ENCODE data around the gene CALD1. TPM values are rescaled to one million over a fixed set of nuclear protein-coding genes. Genes with fewer than 3 reads are reported as not detected.

Gene CALD1
- total RNA-seq, 1 experiment from 2014 or later = 107 TPM

- Histone ChIP-seq H3T11ph (ENCODE audit: low read length) (no peak overlapping the region), H3K14ac (ENCODE audit: insufficient read depth, low read length) (peak overlapping the region; percentile 10; the same call in 1 of the 2 replicates), H2AFZ (ENCODE audit: low read length) (peak overlapping the region; percentile 26), H4K91ac (ENCODE audit: insufficient read length, low read depth, low read length) (no peak overlapping the region), H3K4ac (ENCODE audit: low read depth, low read length) (no peak overlapping the region), H3K9ac (ENCODE audit: extremely low read depth, insufficient read length, low read length) (no peak overlapping the region), H3K56ac (ENCODE audit: insufficient read length, low read depth, low read length) (no peak overlapping the region), H3K79me2 (ENCODE audit: insufficient read depth, low read length) (no peaks in the 10 kb centered on the region), H2BK15ac (ENCODE audit: low read depth, low read length) (no peak overlapping the region), H2BK20ac (ENCODE audit: low read depth, low read length, poor library complexity, severe bottlenecking) (no peak overlapping the region), H3K23ac (ENCODE audit: insufficient read length, low read depth, low read length) (no peak overlapping the region), H2AK5ac (ENCODE audit: insufficient read length, low read length) (peak overlapping the region; percentile 47), H3K23me2 (ENCODE audit: insufficient read length, low read depth, low read length, poor library complexity, severe bottlenecking) (no peaks in the 10 kb centered on the region), H2BK120ac (ENCODE audit: low read depth, low read length, poor library complexity, severe bottlenecking) (no peak overlapping the region), H4K5ac (ENCODE audit: insufficient read length, low read depth, low read length) (no peak overlapping the region), H3K27me3 (ENCODE audit: insufficient read depth, low read length) (no peaks in the 10 kb centered on the region), H3K18ac (ENCODE audit: insufficient read length, low read depth, low read length) (peak overlapping the region; percentile 40), H3K4me1 (ENCODE audit: insufficient read depth, low read length) (peaks cover 9% of the 10 kb centered on the region; the same call in 1 of the 2 replicates), H3K9me3 (ENCODE audit: control insufficient read depth, low read depth, low read length) (no peaks in the 10 kb centered on the region), H2BK5ac (ENCODE audit: insufficient read length, low read length) (no peak overlapping the region), H4K20me1 (ENCODE audit: control insufficient read depth, insufficient read depth, insufficient read length) (no peaks in the 10 kb centered on the region), H3K79me1 (ENCODE audit: insufficient read depth, low read depth, low read length, poor library complexity, severe bottlenecking) (no peaks in the 10 kb centered on the region), H4K8ac (replicated peaks; ENCODE audit: insufficient read length, low read depth, low read length) (no peak overlapping the region), H3K27ac (ENCODE audit: insufficient read length, low read depth, low read length) (no peak overlapping the region), H3K4me2 (ENCODE audit: insufficient read depth, insufficient read length, low read length) (no peak overlapping the region), H2BK12ac (ENCODE audit: insufficient read length, low read depth, low read length) (no peak overlapping the region)
- H3K27ac Mint-ChIP-seq = peak overlapping the region in 1 of 3 experiments; percentile 73; a peak in 2 of 7 replicates
- TF ChIP-seq CTCF (conservative IDR thresholded peaks at IDR 0.05) = no peak
- no peaks in the 10 kb centered on the region for H3K9me3 Mint-ChIP-seq
- WGBS (ENCODE audit: extremely low coverage, insufficient read length, low lambda C conversion rate) = no CpG with 5 or more reads among the region's 2 CpGs
- H3K4me3 Mint-ChIP-seq = no peak overlapping the region
- H3K36me3 Mint-ChIP-seq (ENCODE audit: insufficient read depth in 1 of 3, low read depth in 3 of 3) = no peaks in the 10 kb centered on the region
- peaks cover 31 to 35% of the 10 kb centered on the region in 2 experiments for H3K4me1 Mint-ChIP-seq
- DNase-seq = no peak
- H3K27me3 Mint-ChIP-seq (ENCODE audit: low read depth) = no peaks in the 10 kb centered on the region
These were observed 36.6 kb upstream of the CALD1 start for GRCh38 chr7:134742688-134743350.

Measured in H9 (cell line).